HG03457 (cell line): ENCODE measurements around the gene POLR2L.

Experiments used
- ATAC-seq: cut with Tn5 transposase; IDR thresholded peaks from one replicate; pipeline ENCODE4 v1.9.1; 2021; ENCODE audit warnings: moderate number of reproducible peaks; ENCODE audit not compliant: unreplicated experiment

Gene POLR2L

GRCh38 chr11:828506-829175 is 13.7 kb downstream of the POLR2L start:
- ATAC-seq = no peak

GRCh38 chr11:827897-828192 is 14.5 kb downstream of the POLR2L start, which contains the start of gene CRACR2B:
CRACR2B (plus strand) TSS chr11:827919; CDS start chr11:828608, 689 bp downstream.
- no peak for ATAC-seq

DNA sequence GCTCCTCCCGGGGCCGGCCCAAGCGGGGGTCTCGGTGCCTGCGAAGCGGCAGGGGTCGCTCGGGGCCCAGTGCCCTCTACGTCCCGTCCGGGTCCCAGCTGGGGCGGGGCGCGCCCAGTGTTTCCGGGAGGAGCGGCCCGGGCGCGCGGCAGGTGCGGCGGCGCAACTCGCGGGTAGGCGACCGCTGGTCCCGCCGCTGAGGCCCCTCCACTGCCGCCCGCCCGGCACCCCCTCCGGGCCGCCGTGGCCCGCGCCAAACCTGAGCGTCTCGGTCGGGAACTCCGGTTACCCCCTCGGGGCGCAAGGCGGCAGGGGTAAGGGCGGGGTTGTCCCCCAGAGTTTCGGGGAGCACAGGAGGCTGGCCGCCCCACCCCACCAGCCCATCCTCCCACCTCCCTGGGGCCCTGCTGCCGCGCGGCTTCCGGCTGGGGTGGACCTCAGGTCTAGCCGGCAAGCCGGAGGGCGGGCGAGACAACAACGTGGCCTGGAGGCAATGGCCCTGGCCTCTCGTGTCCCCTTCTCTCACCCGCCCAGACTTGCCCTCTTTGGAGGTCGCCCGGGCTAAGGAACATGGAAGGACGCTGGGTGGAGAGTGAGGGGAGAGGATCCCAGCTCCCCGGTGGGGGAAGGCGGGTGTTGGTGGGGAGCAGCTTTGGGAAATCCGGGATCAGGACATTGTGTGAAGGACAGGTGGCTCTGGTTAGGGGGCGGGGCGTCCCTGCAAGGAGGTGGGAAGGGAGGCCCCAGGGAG is 15.0 kb downstream of the POLR2L start:
- ATAC-seq = no peak

GRCh38 chr11:826836-827145 is 15.5 kb downstream of the POLR2L start:
- ATAC-seq = no peak

- ATAC-seq = no peak
Measured at GRCh38 chr11:826227-826621, 16.1 kb downstream of the POLR2L start.

DNA sequence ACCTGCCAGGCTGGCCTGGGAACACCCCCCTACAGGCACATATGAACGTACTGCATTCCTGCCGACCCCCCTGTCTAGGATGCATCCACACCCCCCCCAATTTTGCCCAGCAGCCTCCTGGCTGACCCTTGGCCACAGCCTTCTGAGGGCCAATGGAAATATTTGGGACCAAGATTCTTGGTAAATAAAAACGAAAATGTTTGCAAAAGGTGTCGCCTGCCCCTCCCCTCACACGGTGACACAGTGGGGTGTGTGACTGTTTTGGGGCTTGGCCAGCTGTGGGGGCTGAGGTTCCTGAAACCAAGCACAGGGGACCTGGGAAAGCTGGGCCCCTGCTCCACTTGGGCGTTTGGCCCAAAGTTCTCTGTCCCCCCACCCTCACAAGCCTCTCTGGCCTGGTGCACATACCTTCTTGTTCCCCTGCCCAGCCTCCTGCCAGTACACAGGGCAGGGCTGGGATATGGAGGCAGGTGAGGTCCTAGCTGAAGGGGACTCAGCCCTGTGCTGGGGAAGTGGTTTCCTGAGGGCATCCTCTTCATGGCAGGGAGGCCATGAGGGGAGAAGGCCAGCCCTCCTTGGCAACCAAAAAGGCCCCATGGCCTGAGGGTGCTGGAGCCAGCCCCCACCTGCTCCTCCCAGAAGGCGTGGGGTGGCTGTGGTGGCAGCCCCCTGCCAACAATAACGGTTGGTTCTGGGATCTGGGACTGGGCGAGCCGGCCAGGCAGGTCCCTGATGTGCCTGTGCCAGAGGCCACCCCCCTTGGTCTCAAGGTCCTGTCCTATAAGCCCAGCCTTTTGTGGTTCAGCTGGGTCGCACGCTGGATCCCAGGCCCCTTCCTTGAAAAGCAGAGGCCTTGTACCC is 16.7 kb downstream of the POLR2L start:
- ATAC-seq = no peak

DNA sequence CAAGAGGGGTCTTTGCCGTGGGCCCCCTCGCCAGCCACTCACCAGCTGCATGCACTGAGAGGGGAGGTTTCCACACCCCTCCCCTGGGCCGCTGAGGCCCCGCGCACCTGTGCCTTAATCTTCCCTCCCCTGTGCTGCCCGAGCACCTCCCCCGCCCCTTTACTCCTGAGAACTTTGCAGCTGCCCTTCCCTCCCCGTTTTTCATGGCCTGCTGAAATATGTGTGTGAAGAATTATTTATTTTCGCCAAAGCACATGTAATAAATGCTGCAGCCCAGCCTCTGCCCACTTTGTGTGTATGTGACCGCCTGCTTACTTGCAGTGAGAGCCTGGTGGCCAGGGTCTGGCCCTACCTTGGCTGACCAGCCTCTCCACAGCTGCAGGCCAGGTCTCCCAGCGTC is 17.4 kb downstream of the POLR2L start:
- no peak for ATAC-seq

DNA sequence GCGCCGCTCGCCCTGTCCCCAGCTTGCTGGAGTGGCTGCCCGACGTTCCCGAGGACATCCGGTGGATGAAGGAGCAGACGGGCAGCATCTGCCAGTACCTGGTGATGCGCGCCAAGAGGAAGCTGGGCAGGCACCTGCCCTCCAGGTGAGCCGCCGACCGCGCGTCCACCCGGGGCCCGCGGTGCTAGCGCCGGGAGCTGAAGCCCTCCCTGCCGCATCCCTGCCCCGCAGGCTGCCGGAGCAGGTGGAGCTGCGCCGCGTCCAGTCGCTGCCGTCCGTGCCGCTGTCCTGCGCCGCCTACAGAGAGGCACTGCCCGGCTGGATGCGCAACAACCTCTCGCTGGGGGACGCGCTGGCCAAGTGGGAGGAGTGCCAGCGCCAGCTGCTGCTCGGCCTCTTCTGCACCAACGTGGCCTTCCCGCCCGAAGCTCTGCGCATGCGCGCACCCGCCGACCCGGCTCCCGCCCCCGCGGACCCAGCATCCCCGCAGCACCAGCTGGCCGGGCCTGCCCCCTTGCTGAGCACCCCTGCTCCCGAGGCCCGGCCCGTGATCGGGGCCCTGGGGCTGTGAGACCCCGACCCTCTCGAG is 17.9 kb downstream of the POLR2L start:
- ATAC-seq = no peak

- ATAC-seq = no peak
Measured at GRCh38 chr11:823441-824291, 18.7 kb downstream of the POLR2L start.

DNA sequence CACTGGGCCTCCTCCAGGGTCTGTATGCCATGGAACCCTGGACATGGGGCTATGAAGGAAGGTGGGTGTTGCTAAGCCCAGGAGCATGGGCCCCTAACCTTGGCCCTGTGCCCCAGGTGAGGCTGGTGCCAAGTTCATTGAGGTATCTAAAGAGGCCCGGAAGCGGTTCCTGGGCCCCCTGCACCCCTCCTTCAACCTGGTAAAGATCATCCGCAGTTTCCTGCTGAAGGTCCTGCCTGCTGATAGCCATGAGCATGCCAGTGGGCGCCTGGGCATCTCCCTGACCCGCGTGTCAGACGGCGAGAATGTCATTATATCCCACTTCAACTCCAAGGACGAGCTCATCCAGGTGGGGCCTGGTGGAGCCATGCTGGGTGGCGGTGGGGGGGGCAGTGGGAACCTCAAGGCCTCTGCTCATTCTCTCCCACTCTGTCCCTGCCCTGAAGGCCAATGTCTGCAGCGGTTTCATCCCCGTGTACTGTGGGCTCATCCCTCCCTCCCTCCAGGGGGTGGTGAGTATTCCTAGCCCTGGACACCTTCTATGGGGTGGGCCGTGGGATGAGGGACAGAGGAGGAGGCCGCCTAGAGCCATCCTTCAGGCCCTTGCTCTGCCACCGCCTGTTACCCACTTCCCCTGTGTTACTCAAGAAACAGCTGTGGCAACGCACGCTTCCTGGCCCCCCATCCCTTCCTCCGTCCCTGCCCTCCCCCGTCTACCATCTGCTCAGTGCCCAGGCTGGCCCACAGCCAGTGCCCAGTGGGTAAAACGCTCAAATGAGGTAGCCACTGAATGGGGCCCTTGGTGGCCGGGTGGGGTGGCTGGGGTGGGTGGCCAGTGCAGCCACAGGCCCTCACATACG is 20.6 kb downstream of the POLR2L start:
- ATAC-seq = no peak

GRCh38 chr11:820655-821511 is 21.4 kb downstream of the POLR2L start:
- ATAC-seq = no peak

GRCh38 chr11:819943-820649 is 22.2 kb downstream of the POLR2L start:
- ATAC-seq = peak; percentile 36

- peak; percentile 42 for ATAC-seq
Measured at GRCh38 chr11:819129-819931, 23.0 kb downstream of the POLR2L start.

GRCh38 chr11:818396-819128 is 23.8 kb downstream of the POLR2L start, which contains the start of gene PNPLA2:
PNPLA2 (plus strand) TSS chr11:818914; CDS start chr11:819719, 805 bp downstream.
- ATAC-seq = no peak

DNA sequence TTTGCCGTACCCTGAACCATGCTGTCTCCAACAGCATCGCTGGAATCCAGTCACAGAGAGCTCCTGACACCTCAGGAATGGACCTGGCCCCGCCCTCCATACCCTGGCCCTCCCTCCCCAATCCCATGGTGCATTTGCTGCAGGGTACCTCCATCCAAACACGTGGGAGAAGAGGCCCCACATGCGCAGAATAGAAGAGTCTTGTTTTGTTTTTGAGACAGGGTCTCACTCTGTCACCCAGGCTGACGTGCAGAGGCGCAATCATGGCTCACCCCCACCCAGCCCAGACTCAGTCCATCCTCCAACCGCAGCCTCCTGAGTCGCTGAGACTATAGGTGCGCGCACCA is 25.9 kb downstream of the POLR2L start:
- ATAC-seq = no peak

GRCh38 chr11:815675-816432 is 26.5 kb downstream of the POLR2L start:
- no peak for ATAC-seq
